Trophoblast cell (in vitro differentiated cells and primary cell): Measurements from ENCODE around the gene ATG4C.

Experiments
- DNase-seq, 2 donors: peaks; one replicate each; pipeline ENCODE4 v3.0.0-alpha.2; 2016
- H2AFZ ChIP-seq: 2 replicates; pipeline ENCODE4 v1.6.1; 2013; ENCODE audit warnings: low read length, moderate library complexity, mild to moderate bottlenecking; ENCODE audit not compliant: insufficient read depth, poor library complexity
- H2AK5ac ChIP-seq: 2 replicates; pipeline ENCODE4 v1.6.1; 2013; ENCODE audit warnings: mild to moderate bottlenecking, low read length
- H2BK120ac ChIP-seq: 2 replicates; pipeline ENCODE4 v1.6.1; 2013; ENCODE audit warnings: low read length, mild to moderate bottlenecking, moderate library complexity; ENCODE audit not compliant: insufficient read depth, poor library complexity
- H2BK12ac ChIP-seq: 2 replicates; pipeline ENCODE4 v1.6.1; 2013; ENCODE audit warnings: mild to moderate bottlenecking, low read length, moderate library complexity
- H2BK5ac ChIP-seq: 2 replicates; pipeline ENCODE4 v1.6.1; 2013; ENCODE audit warnings: low read length, low read depth, moderate library complexity, mild to moderate bottlenecking; ENCODE audit not compliant: poor library complexity
- H3K14ac ChIP-seq: 2 replicates; pipeline ENCODE4 v1.6.1; 2013; ENCODE audit warnings: mild to moderate bottlenecking, low read length
- H3K18ac ChIP-seq: 2 replicates; pipeline ENCODE4 v1.6.1; 2013; ENCODE audit warnings: mild to moderate bottlenecking, low read length
- H3K23ac ChIP-seq: 2 replicates; pipeline ENCODE4 v1.6.1; 2013; ENCODE audit warnings: low read length
- H3K27ac ChIP-seq: 2 replicates; pipeline ENCODE4 v1.5.1; 2013; ENCODE audit warnings: low read depth, mild to moderate bottlenecking, inconsistent platforms, low read length, moderate library complexity
- H3K27me3 ChIP-seq: 2 replicates; pipeline ENCODE4 v1.6.1; 2013; ENCODE audit warnings: inconsistent platforms, mild to moderate bottlenecking, low read length, moderate library complexity; ENCODE audit not compliant: insufficient read depth
- H3K36me3 ChIP-seq, 2 experiments: 1 replicate in 1 of 2; 2 replicates in 1 of 2; pipeline ENCODE4 v1.6.1; 2013; ENCODE audit warnings: low read length in 2 of 2, mild to moderate bottlenecking in 2 of 2, moderate library complexity in 1 of 2; ENCODE audit not compliant: insufficient read depth in 2 of 2, control insufficient read depth in 1 of 2
- H3K4ac ChIP-seq: 2 replicates; pipeline ENCODE4 v1.6.1; 2013; ENCODE audit warnings: low read depth, mild to moderate bottlenecking, low read length, moderate library complexity
- H3K4me1 ChIP-seq, 2 experiments: 1 replicate in 1 of 2; 2 replicates in 1 of 2; pipeline ENCODE4 v1.6.1; 2013; ENCODE audit warnings: low read length in 2 of 2, mild to moderate bottlenecking in 2 of 2, moderate library complexity in 1 of 2; ENCODE audit not compliant: insufficient read depth in 2 of 2, control insufficient read depth in 1 of 2
- H3K4me2 ChIP-seq: 2 replicates; pipeline ENCODE4 v1.6.1; 2013; ENCODE audit warnings: inconsistent platforms, mild to moderate bottlenecking, low read length, moderate library complexity
- H3K4me3 ChIP-seq: 2 replicates; pipeline ENCODE4 v1.5.1; 2013; ENCODE audit warnings: mild to moderate bottlenecking, low read depth, low read length, inconsistent platforms
- H3K79me1 ChIP-seq: one replicate; pipeline ENCODE4 v1.6.1; 2013; ENCODE audit warnings: low read length
- H3K79me2 ChIP-seq: 2 replicates; pipeline ENCODE4 v1.6.1; 2013; ENCODE audit warnings: low read length, mild to moderate bottlenecking; ENCODE audit not compliant: control insufficient read depth, insufficient read depth, poor library complexity
- H3K9ac ChIP-seq: 2 replicates; pipeline ENCODE4 v1.6.1; 2013; ENCODE audit warnings: mild to moderate bottlenecking, low read length
- H3K9me3 ChIP-seq: 2 replicates; pipeline ENCODE4 v1.6.1; 2013; ENCODE audit warnings: low read depth, mild to moderate bottlenecking, control low read depth, inconsistent platforms, low read length; ENCODE audit not compliant: insufficient read depth
- H4K12ac ChIP-seq: 2 replicates; pipeline ENCODE4 v1.6.1; 2013; ENCODE audit warnings: low read depth, mild to moderate bottlenecking, low read length, moderate library complexity
- H4K8ac ChIP-seq: 2 replicates; pipeline ENCODE4 v1.6.1; 2013; ENCODE audit warnings: low read depth, mild to moderate bottlenecking, low read length, moderate library complexity
- H4K91ac ChIP-seq: one replicate; pipeline ENCODE4 v1.6.1; 2013; ENCODE audit warnings: low read depth, mild to moderate bottlenecking, low read length, moderate library complexity
- WGBS: extraction: QIAGEN DNeasy Blood & Tissue Kit; methylation state at CpG from one replicate; pipeline ENCODE4 v1.1.7; 2013; ENCODE audit warnings: missing lambda C conversion rate; ENCODE audit not compliant: insufficient read length, insufficient coverage; ENCODE audit errors: extremely low coverage; 5-methylcytosine and 5-hydroxymethylcytosine counted together

The ATG4C gene

DNA sequence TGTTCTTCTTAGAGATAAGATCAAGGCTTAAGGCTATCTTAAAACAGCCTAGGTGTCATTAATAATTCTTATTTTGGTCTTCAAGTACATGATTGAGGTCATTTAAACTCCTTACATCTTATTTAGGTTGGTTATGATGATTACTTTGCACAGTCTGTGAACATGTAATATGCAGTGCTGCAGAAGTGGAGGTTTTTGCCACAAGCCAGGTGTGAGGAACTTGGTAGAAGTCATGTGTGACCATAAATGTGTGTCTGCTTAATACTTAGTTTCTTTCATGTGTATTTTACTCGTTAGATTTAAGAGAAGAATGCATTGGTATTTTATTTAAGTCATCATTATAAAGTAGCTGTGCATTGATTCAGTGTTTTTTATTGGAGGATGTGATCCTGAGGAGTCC, 10.1 kb downstream of the ATG4C start:
- Histone ChIP-seq H2BK120ac (no peak overlapping the region), H3K79me2 (no peaks in the 10 kb centered on the region), H3K27ac (no peak overlapping the region), H3K14ac (no peak overlapping the region), H3K4me1 (no peaks in the 10 kb centered on the region), H4K91ac (no peak overlapping the region), H3K9me3 (no peaks in the 10 kb centered on the region), H2BK5ac (no peak overlapping the region), H3K4me3 (no peak overlapping the region), H4K12ac (no peak overlapping the region), H3K9ac (no peak overlapping the region), H3K27me3 (no peaks in the 10 kb centered on the region), H2BK12ac (no peak overlapping the region), H4K8ac (no peak overlapping the region), H3K18ac (no peak overlapping the region), H3K23ac (no peak overlapping the region), H2AFZ (no peak overlapping the region), H3K4me2 (no peak overlapping the region), H3K36me3 (no peaks in the 10 kb centered on the region), H2AK5ac (no peak overlapping the region), H3K4ac (no peak overlapping the region), H3K79me1 (no peaks in the 10 kb centered on the region)
- no peak for DNase-seq
- no CpG with 5 or more reads among the region's 1 CpG for WGBS

DNA sequence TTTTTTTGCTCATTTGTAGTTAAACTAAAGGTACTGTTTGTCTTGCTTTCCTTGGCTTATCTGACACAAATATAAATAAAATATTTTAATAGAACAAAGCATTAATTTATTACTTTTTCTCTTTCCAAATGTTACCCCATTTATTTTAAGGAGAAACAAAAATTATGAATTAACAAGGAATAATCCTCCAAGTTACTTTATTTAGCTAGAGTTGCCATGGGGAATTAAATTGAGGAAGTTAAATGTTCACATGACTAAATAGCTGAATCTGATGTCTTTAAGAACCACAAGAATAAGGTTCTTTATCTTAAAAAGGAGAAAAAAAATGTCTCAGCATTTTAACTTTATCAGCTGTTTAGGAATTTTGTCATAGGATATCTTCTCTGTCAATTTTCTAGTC, 12.3 kb downstream of the ATG4C start:
- Histone ChIP-seq H3K79me2 (no peaks in the 10 kb centered on the region), H4K8ac (no peak overlapping the region), H3K36me3 (no peaks in the 10 kb centered on the region), H3K18ac (no peak overlapping the region), H3K9me3 (no peaks in the 10 kb centered on the region), H2BK120ac (no peak overlapping the region), H3K23ac (no peak overlapping the region), H4K91ac (no peak overlapping the region), H3K14ac (no peak overlapping the region), H2BK5ac (no peak overlapping the region), H3K4me3 (no peak overlapping the region), H4K12ac (no peak overlapping the region), H3K4me1 (no peaks in the 10 kb centered on the region), H3K79me1 (no peaks in the 10 kb centered on the region), H3K9ac (no peak overlapping the region), H3K4ac (no peak overlapping the region), H2BK12ac (no peak overlapping the region), H3K27me3 (no peaks in the 10 kb centered on the region), H3K27ac (no peak overlapping the region), H3K4me2 (no peak overlapping the region), H2AFZ (no peak overlapping the region), H2AK5ac (no peak overlapping the region)
- DNase-seq, result no peak

DNA sequence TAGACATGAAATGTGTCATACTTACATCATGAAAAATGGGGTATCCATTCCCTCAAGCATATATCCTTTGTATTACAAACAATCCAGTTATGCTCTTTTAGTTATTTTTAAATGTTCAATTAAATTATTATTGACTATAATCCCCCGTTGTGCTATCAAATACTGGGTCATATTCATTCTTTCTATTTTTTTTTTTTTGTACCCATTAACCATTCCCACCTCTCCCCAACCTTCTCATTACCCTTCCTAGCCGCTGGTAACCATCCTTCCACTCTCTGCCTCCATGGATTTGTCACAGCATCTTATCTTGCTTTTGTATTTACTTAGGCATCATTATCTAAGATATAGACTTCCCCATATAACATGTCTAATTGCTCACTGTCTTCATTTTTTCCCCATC, 15.8 kb downstream of the ATG4C start:
- Histone ChIP-seq H3K4me1 (no peaks in the 10 kb centered on the region), H3K9ac (no peak overlapping the region), H2AFZ (no peak overlapping the region), H3K79me1 (no peaks in the 10 kb centered on the region), H4K8ac (no peak overlapping the region), H3K36me3 (no peaks in the 10 kb centered on the region), H3K27ac (no peak overlapping the region), H2BK12ac (no peak overlapping the region), H3K4me2 (no peak overlapping the region), H3K9me3 (no peaks in the 10 kb centered on the region), H3K23ac (no peak overlapping the region), H3K27me3 (no peaks in the 10 kb centered on the region), H3K79me2 (no peaks in the 10 kb centered on the region), H2BK5ac (no peak overlapping the region), H4K12ac (no peak overlapping the region), H3K4me3 (no peak overlapping the region), H3K4ac (no peak overlapping the region), H2AK5ac (no peak overlapping the region), H2BK120ac (no peak overlapping the region), H3K18ac (no peak overlapping the region), H3K14ac (no peak overlapping the region), H4K91ac (no peak overlapping the region)
- no CpG with 5 or more reads among the region's 2 CpGs for WGBS
- no peak for DNase-seq

DNA sequence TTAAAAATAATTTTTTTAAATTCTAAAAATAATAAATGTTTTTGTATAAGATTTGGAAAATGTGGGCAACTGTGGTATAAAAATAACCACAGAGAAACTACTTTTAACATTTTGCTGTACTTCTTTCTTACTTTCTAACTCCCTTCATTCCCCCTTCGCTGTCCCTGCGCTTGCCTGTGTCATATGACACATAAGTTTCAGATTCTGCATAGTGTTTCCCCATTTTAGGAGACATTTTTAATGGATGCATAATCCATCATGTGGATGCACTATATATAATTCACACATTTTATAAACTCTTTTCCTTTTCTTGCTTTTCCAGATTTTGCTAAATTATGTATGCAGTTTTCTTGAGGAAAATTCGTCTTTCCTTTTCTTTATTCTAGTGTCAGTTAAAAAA, 16.3 kb downstream of the ATG4C start:
- Histone ChIP-seq H4K8ac (no peak overlapping the region), H3K4ac (no peak overlapping the region), H3K79me1 (no peaks in the 10 kb centered on the region), H3K36me3 (no peaks in the 10 kb centered on the region), H3K27ac (no peak overlapping the region), H4K12ac (no peak overlapping the region), H2AK5ac (no peak overlapping the region), H3K4me2 (no peak overlapping the region), H2BK5ac (no peak overlapping the region), H3K9me3 (no peaks in the 10 kb centered on the region), H4K91ac (no peak overlapping the region), H3K14ac (no peak overlapping the region), H3K23ac (no peak overlapping the region), H3K9ac (no peak overlapping the region), H3K4me1 (no peaks in the 10 kb centered on the region), H3K27me3 (no peaks in the 10 kb centered on the region), H3K4me3 (no peak overlapping the region), H2BK120ac (no peak overlapping the region), H2BK12ac (no peak overlapping the region), H3K79me2 (no peaks in the 10 kb centered on the region), H2AFZ (no peak overlapping the region), H3K18ac (no peak overlapping the region)
- no CpG with 5 or more reads among the region's 3 CpGs for WGBS
- no peak for DNase-seq
